ENCODE measurements around the gene VPS13D. TPM values are rescaled to one million over a fixed set of nuclear protein-coding genes. Genes with fewer than 3 reads are reported as not detected.

VPS13D gene
- total RNA-seq, 4 donors from 2014 or later, result 94.4 to 472 (median 163) TPM

DNA sequence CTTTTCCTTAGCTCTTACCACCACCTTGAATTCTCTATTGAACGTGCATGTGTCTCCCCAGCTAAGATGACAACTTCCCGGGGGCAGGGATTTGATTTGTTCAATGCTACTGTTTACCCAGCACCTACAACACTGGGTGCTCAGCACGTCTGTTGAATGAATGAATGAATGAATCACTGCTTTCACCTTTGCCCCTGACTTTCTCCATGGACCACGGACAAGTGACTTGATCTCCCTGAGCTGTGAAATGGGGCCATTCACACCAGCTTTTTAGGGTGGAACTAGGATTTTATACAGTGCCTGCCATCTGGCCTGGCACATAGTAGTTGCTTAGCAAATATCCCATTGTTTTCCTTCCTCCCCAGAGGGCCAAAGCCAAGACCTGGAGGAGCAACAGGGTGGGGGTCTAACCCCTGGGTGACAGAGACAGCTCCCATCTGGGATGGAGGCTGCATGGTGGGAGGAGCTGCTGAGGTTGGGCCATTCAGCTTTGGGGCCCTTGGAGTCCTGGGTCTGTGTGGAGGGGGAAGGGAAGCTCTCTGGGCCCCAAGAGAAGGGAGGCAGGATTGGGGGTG, 47.3 kb upstream of the VPS13D start:
- TF ChIP-seq POLR2A (IDR thresholded peaks at IDR 0.05) (no peak), EP300 (IDR thresholded peaks at IDR 0.05) (no peak), POLR2AphosphoS5 (IDR thresholded peaks at IDR 0.05) (no peak)
- TF ChIP-seq, protein P1, sequence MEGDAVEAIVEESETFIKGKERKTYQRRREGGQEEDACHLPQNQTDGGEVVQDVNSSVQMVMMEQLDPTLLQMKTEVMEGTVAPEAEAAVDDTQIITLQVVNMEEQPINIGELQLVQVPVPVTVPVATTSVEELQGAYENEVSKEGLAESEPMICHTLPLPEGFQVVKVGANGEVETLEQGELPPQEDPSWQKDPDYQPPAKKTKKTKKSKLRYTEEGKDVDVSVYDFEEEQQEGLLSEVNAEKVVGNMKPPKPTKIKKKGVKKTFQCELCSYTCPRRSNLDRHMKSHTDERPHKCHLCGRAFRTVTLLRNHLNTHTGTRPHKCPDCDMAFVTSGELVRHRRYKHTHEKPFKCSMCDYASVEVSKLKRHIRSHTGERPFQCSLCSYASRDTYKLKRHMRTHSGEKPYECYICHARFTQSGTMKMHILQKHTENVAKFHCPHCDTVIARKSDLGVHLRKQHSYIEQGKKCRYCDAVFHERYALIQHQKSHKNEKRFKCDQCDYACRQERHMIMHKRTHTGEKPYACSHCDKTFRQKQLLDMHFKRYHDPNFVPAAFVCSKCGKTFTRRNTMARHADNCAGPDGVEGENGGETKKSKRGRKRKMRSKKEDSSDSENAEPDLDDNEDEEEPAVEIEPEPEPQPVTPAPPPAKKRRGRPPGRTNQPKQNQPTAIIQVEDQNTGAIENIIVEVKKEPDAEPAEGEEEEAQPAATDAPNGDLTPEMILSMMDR (IDR thresholded peaks at IDR 0.05), result no peak
- Histone ChIP-seq H3K27ac (peak overlapping the region; percentile 86), H3K9me3 (no peaks in the 10 kb centered on the region), H3K27me3 (peaks cover 11% of the 10 kb centered on the region), H3K4me3 (no peak overlapping the region), H3K4me1 (peaks cover 85% of the 10 kb centered on the region), H3K36me3 (no peaks in the 10 kb centered on the region)
- 78% methylated on average over 4 of the region's 4 CpGs for WGBS
- DNase-seq (ENCODE audit: low spot score in 2 of 2), result no peak

DNA sequence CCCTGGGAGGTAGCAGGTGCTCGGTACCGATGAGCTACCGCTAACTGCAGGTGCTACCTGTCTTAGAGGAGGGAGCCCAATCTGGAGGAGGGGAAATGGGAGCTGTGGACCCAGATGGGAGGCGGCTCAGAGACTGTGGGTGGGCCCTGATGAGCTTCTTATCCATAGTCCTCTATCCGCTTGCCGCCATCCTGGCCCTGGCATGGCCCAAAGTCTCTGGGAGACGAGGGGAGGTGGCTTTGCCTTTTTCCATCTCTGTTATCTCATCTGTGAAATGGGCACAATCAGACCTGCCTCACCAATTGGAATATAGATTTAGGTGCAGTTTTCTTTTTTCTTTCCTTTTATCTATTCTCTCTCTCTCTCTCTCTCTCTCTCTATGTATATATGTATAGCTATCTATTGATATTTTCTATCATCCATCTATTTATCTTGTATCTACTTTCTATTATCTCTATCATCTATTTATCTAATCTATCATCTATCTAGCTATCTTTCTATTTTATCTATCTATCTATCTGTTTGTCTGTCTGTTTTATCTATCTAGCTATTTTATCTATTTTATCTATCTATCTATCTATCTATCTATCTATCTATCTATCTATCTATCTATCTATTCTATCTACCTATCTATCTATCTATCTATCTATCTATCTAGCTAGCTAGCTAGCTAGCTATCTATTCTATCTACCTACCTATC, 46.6 kb upstream of the VPS13D start:
- H3K27me3 ChIP-seq, result peaks cover 11% of the 10 kb centered on the region
- no peaks in the 10 kb centered on the region for H3K9me3 ChIP-seq
- no peak for DNase-seq (ENCODE audit: low spot score in 2 of 2)
- peak overlapping the region; percentile 86 for H3K27ac ChIP-seq
- no peaks in the 10 kb centered on the region for H3K36me3 ChIP-seq
- 80% methylated on average over 7 of the region's 7 CpGs for WGBS
- no peak overlapping the region for H3K4me3 ChIP-seq
- TF ChIP-seq POLR2A (IDR thresholded peaks at IDR 0.05) (no peak), POLR2AphosphoS5 (IDR thresholded peaks at IDR 0.05) (no peak), EP300 (IDR thresholded peaks at IDR 0.05) (no peak)
- TF ChIP-seq, protein P1 (IDR thresholded peaks at IDR 0.05), result no peak
- H3K4me1 ChIP-seq, result peaks cover 83% of the 10 kb centered on the region

DNA sequence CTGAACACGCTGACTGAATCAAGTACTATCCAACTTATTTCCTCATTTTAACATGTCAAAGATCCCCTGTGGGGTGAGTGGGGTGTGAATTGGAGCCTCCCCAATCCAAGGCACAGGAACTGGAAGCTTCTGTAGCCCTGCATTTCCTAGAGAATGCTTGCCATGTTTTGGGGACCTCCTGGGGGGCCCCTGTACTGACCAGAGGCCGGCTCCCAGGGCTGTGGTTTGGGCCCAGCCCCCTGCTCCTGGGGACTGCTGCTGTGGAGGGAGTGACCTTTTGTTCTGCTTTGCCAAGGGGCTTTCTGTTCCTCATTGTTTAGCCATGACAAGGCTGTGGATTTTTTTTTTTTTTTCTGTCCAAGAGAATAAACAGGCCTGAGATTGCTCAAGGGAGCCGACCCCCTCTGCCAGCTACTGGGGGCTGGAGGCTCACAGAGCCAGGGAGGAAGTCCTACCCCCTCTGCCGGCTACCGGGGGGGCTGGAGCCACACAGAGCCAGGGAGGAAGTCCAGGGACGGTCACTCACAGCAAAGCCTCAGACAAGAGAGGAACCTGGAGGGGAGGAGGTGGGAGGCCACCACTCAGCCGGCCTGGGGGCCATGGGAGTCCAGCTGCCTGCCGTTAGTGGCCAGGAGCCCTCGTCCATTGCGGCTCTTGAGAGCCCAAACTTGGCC, 45.7 kb upstream of the VPS13D start:
- no peaks in the 10 kb centered on the region for H3K9me3 ChIP-seq
- TF ChIP-seq POLR2A (IDR thresholded peaks at IDR 0.05) (no peak), POLR2AphosphoS5 (IDR thresholded peaks at IDR 0.05) (peak in 1 of 3 donors; percentile 87)
- H3K4me3 ChIP-seq, result peak overlapping the region; percentile 24
- WGBS, result 30% methylated on average over 6 of the region's 10 CpGs
- DNase-seq (ENCODE audit: low spot score in 2 of 2), result peak; percentile 91 to 95
- H3K36me3 ChIP-seq, result no peaks in the 10 kb centered on the region
- H3K27me3 ChIP-seq, result peaks cover 4% of the 10 kb centered on the region
- peaks cover 83% of the 10 kb centered on the region for H3K4me1 ChIP-seq
- peak overlapping the region; percentile 86 for H3K27ac ChIP-seq

DNA sequence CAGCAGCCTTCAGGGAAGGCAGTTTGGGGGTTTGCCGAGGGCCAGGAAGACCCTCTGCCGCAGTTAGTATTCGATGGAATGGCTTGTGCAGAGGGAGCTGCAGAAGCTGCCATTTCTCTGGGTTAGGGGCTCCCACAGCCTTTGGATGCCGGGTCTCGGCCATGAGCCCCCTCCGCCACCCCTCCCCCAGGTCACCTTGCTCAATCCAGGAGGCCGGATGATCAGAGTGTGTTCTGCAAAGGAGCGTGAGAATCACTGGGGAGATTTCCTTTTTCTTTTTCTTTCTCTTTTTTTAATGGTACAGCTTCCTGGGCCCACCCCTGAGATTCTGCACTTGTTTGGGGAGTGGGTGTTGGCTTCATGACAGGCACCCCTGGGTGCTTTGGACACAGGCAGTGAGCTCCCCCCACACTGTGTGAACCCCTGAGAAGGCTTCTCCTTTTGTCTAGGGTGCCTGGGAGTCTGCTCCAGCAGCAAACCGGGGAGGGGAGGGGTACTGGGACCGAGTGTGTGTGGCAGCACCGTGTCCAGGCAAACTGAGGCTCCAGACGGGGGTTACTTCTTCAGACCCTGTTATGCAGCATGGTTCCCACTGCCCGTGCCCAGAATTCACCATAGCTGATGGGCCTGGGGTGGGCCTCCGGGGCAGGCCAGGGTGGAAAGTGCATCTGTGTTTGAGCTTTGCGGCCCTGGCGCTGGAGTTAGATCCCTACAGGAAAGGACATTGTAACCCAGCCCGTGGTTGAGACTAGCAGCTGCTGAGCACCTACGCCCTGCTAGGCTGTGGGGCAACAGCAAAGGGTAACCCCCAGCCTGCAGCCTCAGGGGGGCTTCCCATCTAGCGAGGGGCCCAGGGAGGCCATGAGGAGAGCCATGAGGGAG, 44.6 kb upstream of the VPS13D start:
- H3K36me3 ChIP-seq, result no peaks in the 10 kb centered on the region
- H3K4me1 ChIP-seq, result peaks cover 74% of the 10 kb centered on the region
- H3K27ac ChIP-seq, result peak overlapping the region; percentile 86
- H3K9me3 ChIP-seq, result no peaks in the 10 kb centered on the region
- TF ChIP-seq, protein P1 (IDR thresholded peaks at IDR 0.05), result no peak
- no peak for TF ChIP-seq EP300 (IDR thresholded peaks at IDR 0.05)
- no peaks in the 10 kb centered on the region for H3K27me3 ChIP-seq
- no peak for DNase-seq (ENCODE audit: low spot score in 2 of 2)
- peak overlapping the region; percentile 24 for H3K4me3 ChIP-seq
- 65% methylated on average over 15 of the region's 19 CpGs for WGBS

DNA sequence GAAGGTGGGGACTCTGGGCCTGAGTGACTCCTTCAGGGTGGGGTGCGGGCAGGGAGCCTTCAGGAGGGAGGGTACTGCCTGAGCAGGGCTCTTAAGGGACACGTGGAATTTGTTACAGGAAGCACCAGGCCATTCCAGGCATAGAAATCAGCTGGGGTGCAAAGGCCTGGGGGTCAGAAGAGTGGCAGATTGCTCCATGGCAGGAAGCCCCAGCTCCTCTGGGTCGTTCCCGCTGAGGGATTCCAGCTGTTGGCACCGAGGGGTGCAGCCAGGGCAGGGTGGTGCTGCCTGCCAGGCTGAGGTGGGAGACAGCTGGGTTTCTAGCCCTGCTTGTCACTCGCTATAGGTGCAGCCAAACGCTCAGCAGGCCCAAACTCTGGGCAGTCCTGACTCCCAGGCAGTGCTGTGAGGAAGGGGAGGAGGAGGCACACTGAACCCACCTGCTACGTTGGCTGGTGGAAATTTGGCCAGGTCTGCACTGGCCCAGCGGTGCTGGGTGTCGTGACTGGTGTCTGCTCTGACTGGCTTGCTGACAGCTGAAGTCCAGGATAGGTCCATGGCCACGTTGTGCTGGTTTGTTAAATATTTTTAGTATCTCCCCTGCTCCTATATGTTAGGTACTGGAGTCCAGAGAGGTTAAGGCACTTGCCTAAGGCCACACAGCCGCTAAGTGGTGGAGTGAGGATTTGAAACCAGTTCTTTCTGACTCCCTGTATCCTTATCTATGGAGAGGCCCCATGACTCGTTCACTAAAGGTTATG, 43.7 kb upstream of the VPS13D start:
- H3K36me3 ChIP-seq, result no peaks in the 10 kb centered on the region
- no peak for TF ChIP-seq POLR2A (IDR thresholded peaks at IDR 0.05)
- TF ChIP-seq, protein P1 (IDR thresholded peaks at IDR 0.05), result no peak
- TF ChIP-seq EP300 (IDR thresholded peaks at IDR 0.05), result no peak
- TF ChIP-seq POLR2AphosphoS5 (IDR thresholded peaks at IDR 0.05), result no peak
- DNase-seq (ENCODE audit: low spot score in 2 of 2), result no peak
- peaks cover 67% of the 10 kb centered on the region for H3K4me1 ChIP-seq
- peak overlapping the region; percentile 86 for H3K27ac ChIP-seq
- no peaks in the 10 kb centered on the region for H3K9me3 ChIP-seq
- whole genome bisulfite sequencing, result 41% methylated on average over 8 of the region's 13 CpGs
- H3K27me3 ChIP-seq, result no peaks in the 10 kb centered on the region
- no peak overlapping the region for H3K4me3 ChIP-seq
